NT2/D1 (cell line): Measurements from ENCODE around the gene DOK5.

Experiments
- DNase-seq: peaks from one replicate; pipeline ENCODE4 v3.0.0-alpha.2; 2011; ENCODE audit warnings: low read depth, low spot score
- H3K27me3 ChIP-seq: 2 replicates; pipeline ENCODE4 v1.6.0; 2011; ENCODE audit warnings: mild to moderate bottlenecking; ENCODE audit not compliant: insufficient read length, insufficient read depth
- H3K36me3 ChIP-seq: 2 replicates; pipeline ENCODE4 v1.6.1; 2011; ENCODE audit warnings: mild to moderate bottlenecking, low read length, mixed read lengths; ENCODE audit not compliant: insufficient read depth, insufficient read length
- H3K4me1 ChIP-seq: 2 replicates; pipeline ENCODE4 v1.5.1; 2011; ENCODE audit not compliant: insufficient read depth, insufficient read length
- H3K4me3 ChIP-seq: 2 replicates; pipeline ENCODE4 v1.5.1; 2011; ENCODE audit warnings: low read depth; ENCODE audit not compliant: insufficient read length
- H3K9ac ChIP-seq: 2 replicates; pipeline ENCODE4 v1.6.0; 2011; ENCODE audit warnings: low read depth; ENCODE audit not compliant: insufficient read length
- H3K9me3 ChIP-seq: 2 replicates; pipeline ENCODE4 v1.5.1; 2011; ENCODE audit warnings: mild to moderate bottlenecking, low read length; ENCODE audit not compliant: insufficient read depth
- SUZ12 ChIP-seq: IDR thresholded peaks from 2 replicates; pipeline ENCODE4 v1.6.1; 2011; ENCODE audit not compliant: insufficient read length, insufficient read depth; ENCODE audit errors: extremely low read depth
- YY1 ChIP-seq: IDR thresholded peaks from 2 replicates; pipeline ENCODE4 v1.6.1; 2011; ENCODE audit not compliant: insufficient read length, insufficient read depth
- ZNF274 ChIP-seq: IDR thresholded peaks from 2 replicates; pipeline ENCODE4 v1.6.1; 2011; ENCODE audit warnings: mild to moderate bottlenecking, low read depth, low read length

Gene DOK5

GRCh38 chr20:54661880-54662465 lies 186.6 kb downstream of the DOK5 start:
- no peaks in the 10 kb centered on the region for H3K4me1 ChIP-seq
- no peaks in the 10 kb centered on the region for H3K27me3 ChIP-seq
- peak; percentile 85 for DNase-seq
- no peak overlapping the region for H3K9ac ChIP-seq
- TF ChIP-seq SUZ12 (no peak), YY1 (no peak), ZNF274 (no peak)
- peaks cover 22% of the 10 kb centered on the region; the same call in 1 of the 2 replicates for H3K9me3 ChIP-seq
- H3K36me3 ChIP-seq: no peaks in the 10 kb centered on the region
- no peak overlapping the region for H3K4me3 ChIP-seq

GRCh38 chr20:54665812-54666211 lies 190.4 kb downstream of the DOK5 start:
- H3K9me3 ChIP-seq: peaks cover 26% of the 10 kb centered on the region; the same call in 1 of the 2 replicates
- no peaks in the 10 kb centered on the region for H3K27me3 ChIP-seq
- no peak overlapping the region for H3K4me3 ChIP-seq
- TF ChIP-seq SUZ12: no peak
- TF ChIP-seq ZNF274: no peak
- TF ChIP-seq YY1: no peak
- H3K9ac ChIP-seq: no peak overlapping the region
- DNase-seq: no peak
- no peaks in the 10 kb centered on the region for H3K36me3 ChIP-seq
- no peaks in the 10 kb centered on the region for H3K4me1 ChIP-seq

GRCh38 chr20:54668271-54669039 lies 193.1 kb downstream of the DOK5 start:
- DNase-seq: no peak
- H3K36me3 ChIP-seq: no peaks in the 10 kb centered on the region
- no peak overlapping the region for H3K4me3 ChIP-seq
- H3K9me3 ChIP-seq: peaks cover 26% of the 10 kb centered on the region; the same call in 1 of the 2 replicates
- no peaks in the 10 kb centered on the region for H3K4me1 ChIP-seq
- no peak for TF ChIP-seq YY1
- no peak for TF ChIP-seq ZNF274
- no peak for TF ChIP-seq SUZ12
- H3K27me3 ChIP-seq: no peaks in the 10 kb centered on the region
- H3K9ac ChIP-seq: no peak overlapping the region

- Histone ChIP-seq H3K4me1 (no peaks in the 10 kb centered on the region), H3K9me3 (peaks cover 26% of the 10 kb centered on the region; the same call in 1 of the 2 replicates), H3K36me3 (no peaks in the 10 kb centered on the region), H3K4me3 (no peak overlapping the region), H3K9ac (no peak overlapping the region), H3K27me3 (no peaks in the 10 kb centered on the region)
- no peak for DNase-seq
- TF ChIP-seq SUZ12 (no peak), YY1 (no peak), ZNF274 (no peak)
Measured at GRCh38 chr20:54669040-54669363, 193.6 kb downstream of the DOK5 start.

- H3K4me1 ChIP-seq: no peaks in the 10 kb centered on the region
- DNase-seq: no peak
- no peaks in the 10 kb centered on the region for H3K27me3 ChIP-seq
- H3K36me3 ChIP-seq: no peaks in the 10 kb centered on the region
- no peaks in the 10 kb centered on the region for H3K9me3 ChIP-seq
- H3K9ac ChIP-seq: no peak overlapping the region
- TF ChIP-seq YY1: no peak
- TF ChIP-seq SUZ12: no peak
- no peak for TF ChIP-seq ZNF274
- H3K4me3 ChIP-seq: no peak overlapping the region
Measured at GRCh38 chr20:54678253-54678652, 202.9 kb downstream of the DOK5 start.

GRCh38 chr20:54680439-54680838 lies 205.0 kb downstream of the DOK5 start:
- Histone ChIP-seq H3K36me3 (no peaks in the 10 kb centered on the region), H3K9me3 (no peaks in the 10 kb centered on the region), H3K4me3 (no peak overlapping the region), H3K9ac (no peak overlapping the region), H3K4me1 (no peaks in the 10 kb centered on the region), H3K27me3 (no peaks in the 10 kb centered on the region)
- TF ChIP-seq SUZ12: no peak
- no peak for TF ChIP-seq ZNF274
- no peak for TF ChIP-seq YY1
- no peak for DNase-seq

GRCh38 chr20:54680872-54681619 lies 205.7 kb downstream of the DOK5 start:
- Histone ChIP-seq H3K36me3 (no peaks in the 10 kb centered on the region), H3K4me1 (no peaks in the 10 kb centered on the region), H3K4me3 (no peak overlapping the region), H3K9ac (no peak overlapping the region), H3K27me3 (no peaks in the 10 kb centered on the region), H3K9me3 (no peaks in the 10 kb centered on the region)
- TF ChIP-seq YY1 (no peak), SUZ12 (no peak), ZNF274 (no peak)
- DNase-seq: peak; percentile 44
